Mucosa of descending colon (tissue), 3 donors: ENCODE data around the gene NKD1. TPM values are rescaled to one million over a fixed set of nuclear protein-coding genes. Genes with fewer than 3 reads are reported as not detected.

ENCODE experiments used
- ATAC-seq: fragments of 200-7000 bp; cut with Tn5 transposase; one replicate; pipeline ENCODE4 v1.9.1; 2020; ENCODE audit warnings: mild to moderate bottlenecking, moderate library complexity
- DNase-seq, 3 donors: peaks; one replicate each; pipeline ENCODE4 v3.0.0-alpha.2; 2020
- H3K36me3 ChIP-seq: fragments of 200-600 bp; one replicate; pipeline ENCODE4 v1.8.0; 2021; ENCODE audit warnings: low read depth, mild to moderate bottlenecking
- H3K4me1 ChIP-seq: fragments of 200-600 bp; one replicate; pipeline ENCODE4 v1.8.0; 2021; ENCODE audit warnings: low read depth, mild to moderate bottlenecking
- H3K4me3 ChIP-seq: fragments of 200-600 bp; one replicate; pipeline ENCODE4 v1.8.0; 2021; ENCODE audit warnings: mild to moderate bottlenecking
- H3K9me3 ChIP-seq: fragments of 200-600 bp; one replicate; pipeline ENCODE4 v1.8.0; 2021; ENCODE audit warnings: mild to moderate bottlenecking
- CTCF ChIP-seq: fragments of 200-600 bp; IDR thresholded peaks from one replicate; pipeline ENCODE4 v1.8.0; 2022; ENCODE audit warnings: antibody characterized with exemption, mild to moderate bottlenecking
- intact Hi-C, 2 donors: fragments of 100-400 bp; cut with DNase I in 1 of 2; cut with micrococcal nuclease in 1 of 2; formaldehyde crosslinking; loops; one replicate each; pipeline versions ENCODE4 v1.11.0 to v1.11.1; 2022; cut with DNase I, micrococcal nuclease
- total RNA-seq, 3 donors: library from RNA; stranded (reverse); fragmentation: NEBNext Ultra II Directional in 2 of 3; extraction: Animal tissue kit (Norgen Biotek cat#: 25700) in 2 of 3; gene quantifications; one replicate each; pipeline versions ENCODE4 v1.2.1 to v1.2.4, GENCODE V29; 2021 to 2023
- donor health status: DM: no; HTN: no; CAD: no; lungs with moderate emphysema.
- donor health status: DM: no; HTN: no; CAD: no.
- donor health status: DM: no; HTN: yes; CAD: no.

The NKD1 gene
- total RNA-seq, 3 donors from 2014 or later, result 1.6 to 28.0 (median 3.2) TPM

DNA sequence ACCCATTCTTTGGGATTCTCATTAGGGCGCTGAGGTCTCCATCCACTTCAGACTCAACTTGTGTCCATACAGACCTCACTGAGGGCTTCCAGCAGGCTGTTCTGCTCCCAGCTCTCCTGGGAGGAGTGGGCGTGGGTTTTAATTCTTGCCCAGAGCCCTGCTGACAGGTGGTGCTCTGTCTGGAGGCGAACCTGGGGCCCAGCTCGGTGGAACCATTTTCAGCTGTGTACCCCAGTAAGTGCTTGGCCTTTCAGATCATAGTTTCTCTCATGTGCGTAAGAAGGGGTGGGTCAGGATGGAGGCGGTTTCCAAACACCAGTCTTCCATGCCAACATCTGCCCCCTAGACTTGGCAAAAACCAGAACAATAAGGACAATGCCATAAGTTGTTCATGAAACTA, 21.4 kb upstream of the NKD1 start:
- DNase-seq, result no peak
- Histone ChIP-seq H3K36me3 (no peaks in the 10 kb centered on the region), H3K4me3 (no peak overlapping the region), H3K4me1 (no peaks in the 10 kb centered on the region), H3K9me3 (peaks cover 6% of the 10 kb centered on the region)
- intact Hi-C loops, result no loop called here
- TF ChIP-seq CTCF, result no peak
- ATAC-seq, result no peak

- no peak for TF ChIP-seq CTCF
- intact Hi-C loops, result no loop called here
- ATAC-seq, result no peak
- H3K9me3 ChIP-seq, result peaks cover 6% of the 10 kb centered on the region
- DNase-seq, result no peak
- no peaks in the 10 kb centered on the region for H3K4me1 ChIP-seq
- no peak overlapping the region for H3K4me3 ChIP-seq
- H3K36me3 ChIP-seq, result no peaks in the 10 kb centered on the region
Measured at GRCh38 chr16:50528820-50529219, 19.4 kb upstream of the NKD1 start.

GRCh38 chr16:50529334-50529733, 18.9 kb upstream of the NKD1 start:
- DNase-seq (no peak), ATAC-seq (no peak)
- no peak overlapping the region for H3K4me3 ChIP-seq
- no peaks in the 10 kb centered on the region for H3K36me3 ChIP-seq
- peaks cover 6% of the 10 kb centered on the region for H3K9me3 ChIP-seq
- intact Hi-C loops, result no loop called here
- H3K4me1 ChIP-seq, result no peaks in the 10 kb centered on the region
- TF ChIP-seq CTCF, result no peak

DNA sequence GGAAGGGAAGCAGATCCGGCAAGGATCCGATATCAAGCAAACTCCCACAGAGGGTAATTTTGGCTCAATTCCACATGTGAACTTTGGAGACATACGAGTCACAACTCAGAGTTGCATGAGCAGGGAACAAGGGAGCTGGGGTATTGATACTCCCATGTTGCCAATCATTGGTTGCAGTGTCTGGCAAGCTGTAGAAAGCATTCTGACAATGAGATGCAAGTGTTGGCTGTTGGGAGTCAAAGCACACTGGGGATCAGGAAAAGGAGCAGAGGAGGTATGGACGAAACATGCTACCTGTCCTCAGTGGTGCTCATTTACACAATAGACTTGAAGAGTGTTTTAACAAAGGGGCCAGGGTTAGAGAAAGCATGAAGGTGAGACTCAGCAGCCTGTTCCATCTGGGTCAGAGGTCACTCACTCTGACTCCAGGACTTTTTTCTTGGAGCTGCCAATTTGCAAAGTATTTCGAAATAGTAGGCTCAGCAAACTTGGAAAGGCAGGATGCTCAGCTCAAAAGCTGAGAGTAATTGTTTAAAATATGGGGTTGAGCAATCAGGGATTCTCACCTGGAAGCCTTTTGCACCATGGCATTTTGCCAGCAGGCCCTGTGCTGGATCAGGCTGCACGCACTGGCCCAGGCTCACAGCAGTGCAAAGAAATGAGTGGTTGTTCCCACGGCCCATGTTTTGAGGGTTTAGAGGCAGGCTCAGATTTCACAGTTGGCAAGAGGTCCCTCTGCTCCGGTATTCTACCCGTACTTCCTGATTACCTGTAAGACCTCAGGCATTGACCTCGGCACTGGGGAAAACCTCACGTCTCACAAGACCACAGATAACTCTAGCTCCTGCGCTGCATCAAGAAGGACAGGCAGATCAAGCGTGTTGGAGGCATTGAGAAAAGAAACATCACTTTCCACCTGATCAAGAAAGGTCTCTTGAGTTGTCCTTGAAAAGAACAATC, 17.6 kb upstream of the NKD1 start:
- no peaks in the 10 kb centered on the region for H3K36me3 ChIP-seq
- TF ChIP-seq CTCF, result no peak
- ATAC-seq, result no peak
- no peaks in the 10 kb centered on the region for H3K4me1 ChIP-seq
- H3K4me3 ChIP-seq, result no peak overlapping the region
- H3K9me3 ChIP-seq, result peaks cover 6% of the 10 kb centered on the region
- DNase-seq, result no peak
- intact Hi-C loops, result no loop called here

DNA sequence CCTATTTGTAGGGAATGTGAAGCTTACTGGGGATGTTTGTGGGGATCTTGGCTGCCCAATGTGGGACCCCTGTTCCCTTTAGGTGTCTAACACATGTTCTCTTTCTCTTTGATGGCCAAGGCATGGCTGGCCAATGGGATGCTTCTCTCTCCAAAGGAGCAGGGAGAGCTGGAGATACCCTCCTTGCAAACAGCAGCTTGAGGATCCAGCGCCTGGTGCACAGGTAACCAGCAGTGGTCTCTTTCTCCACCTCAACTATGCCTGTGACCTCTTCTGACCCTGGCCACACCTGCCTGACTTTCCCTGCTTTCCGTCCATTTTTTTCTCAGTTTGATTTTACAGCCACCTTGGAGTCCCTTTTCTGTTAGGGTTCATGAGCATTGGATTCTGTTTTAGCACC, 16.8 kb upstream of the NKD1 start:
- Histone ChIP-seq H3K36me3 (no peaks in the 10 kb centered on the region), H3K4me1 (no peaks in the 10 kb centered on the region), H3K9me3 (peaks cover 6% of the 10 kb centered on the region), H3K4me3 (no peak overlapping the region)
- TF ChIP-seq CTCF, result no peak
- intact Hi-C loops, result no loop called here
- ATAC-seq, result no peak
- DNase-seq, result no peak
